Tibial nerve (tissue), 4 donors: ENCODE measurements around the gene COMT.

Experiments
- CTCF ChIP-seq, 5 experiments: fragments of 200-600 bp in 3 of 5; fragments of 450-650 bp in 2 of 5; sonication (generic) in 3 of 5; IDR thresholded peaks; one replicate each; pipeline ENCODE4 v1.5.1; 2016 to 2019; ENCODE audit warnings: antibody characterized with exemption in 5 of 5, mild to moderate bottlenecking in 3 of 5, moderate library complexity in 2 of 5
- EP300 ChIP-seq, 2 donors: sonication (generic); formaldehyde crosslinking; IDR thresholded peaks; one replicate each; pipeline ENCODE4 v1.6.1; 2017; ENCODE audit warnings: antibody characterized with exemption in 2 of 2, mild to moderate bottlenecking in 1 of 2
- POLR2A ChIP-seq, 2 donors: fragments of 450-650 bp; IDR thresholded peaks; one replicate each; pipeline ENCODE4 v1.6.1; 2017; ENCODE audit warnings: antibody characterized with exemption in 2 of 2, mild to moderate bottlenecking in 2 of 2, moderate library complexity in 2 of 2

- TF ChIP-seq CTCF (IDR thresholded peaks at IDR 0.05), result no peak
- no peak for TF ChIP-seq POLR2A (IDR thresholded peaks at IDR 0.05)
- no peak for TF ChIP-seq EP300 (IDR thresholded peaks at IDR 0.05)
Measured at GRCh38 chr22:19900707-19901436, 40.7 kb upstream of the COMT start.
